ENCODE results near the gene FAM118B. TPM values are rescaled to one million over a fixed set of nuclear protein-coding genes. Genes with fewer than 3 reads are reported as not detected.

Gene FAM118B
- polyA plus RNA-seq, 1 of the 3 experiments (the other 2 are of a cell fraction), result 19.5 TPM

GRCh38 chr11:126182787-126183445, 28.7 kb upstream of the FAM118B start:
- Histone ChIP-seq H3K9me3 (no peaks in the 10 kb centered on the region), H3K4me3 (ENCODE audit: low read depth in 2 of 2, low read length in 1 of 2) (no peak overlapping the region), H3K9ac (no peak overlapping the region), H3K36me3 (replicated peaks in 1 of 2; ENCODE audit: control insufficient read depth in 1 of 2, insufficient read depth in 2 of 2, low read length in 1 of 2) (no peaks in the 10 kb centered on the region), H4K20me1 (ENCODE audit: insufficient read depth) (no peaks in the 10 kb centered on the region), H3K27me3 (ENCODE audit: insufficient read depth) (no peaks in the 10 kb centered on the region), H2AFZ (ENCODE audit: low read depth) (no peak overlapping the region), H3K79me2 (ENCODE audit: insufficient read depth) (no peaks in the 10 kb centered on the region), H3K27ac (ENCODE audit: low read depth in 2 of 2, low read length in 1 of 2) (no peak overlapping the region), H3K4me2 (no peak overlapping the region), H3K9me2 (no peaks in the 10 kb centered on the region), H3F3A (replicated peaks; ENCODE audit: insufficient read depth) (no peaks in the 10 kb centered on the region), H3K4me1 (ENCODE audit: control insufficient read depth in 1 of 2, insufficient read depth in 2 of 2, low read depth in 1 of 2, low read length in 1 of 2) (no peaks in the 10 kb centered on the region)
- CTCF ChIA-PET, result interaction anchor here (1.2 kb wide), 1 partner anchor 211 kb away, joined by 3 read pairs; no protein-coding TSS in a partner anchor
- POLR2A ChIA-PET, result no interaction called here
- 91% methylated on average over 10 of the region's 11 CpGs for WGBS (ENCODE audit: low lambda C conversion rate)
- TF ChIP-seq JUND (IDR thresholded peaks at IDR 0.05) (no peak), TCF12 (IDR thresholded peaks at IDR 0.05) (no peak), MAX (IDR thresholded peaks at IDR 0.05; ENCODE audit: low read depth) (no peak), USF1 (IDR thresholded peaks at IDR 0.05; ENCODE audit: borderline replicate concordance, low read depth) (no peak), REST (IDR thresholded peaks at IDR 0.05; ENCODE audit: low read depth, low read length) (no peak), ZBTB33 (IDR thresholded peaks at IDR 0.05; ENCODE audit: borderline replicate concordance, low read depth) (no peak), MEF2A (IDR thresholded peaks at IDR 0.05; ENCODE audit: borderline replicate concordance, low read depth) (no peak), USF2 (IDR thresholded peaks at IDR 0.05; ENCODE audit: borderline replicate concordance, low read depth, low read length) (no peak), ELF1 (IDR thresholded peaks at IDR 0.05) (no peak), PBX3 (IDR thresholded peaks at IDR 0.05) (no peak), SMC3 (IDR thresholded peaks at IDR 0.05; ENCODE audit: low read depth, low read length) (no peak), GABPA (IDR thresholded peaks at IDR 0.05; ENCODE audit: low read depth) (no peak), RFX5 (IDR thresholded peaks at IDR 0.05; ENCODE audit: low read length) (no peak), FOSL2 (IDR thresholded peaks at IDR 0.05; ENCODE audit: borderline replicate concordance, low read depth) (no peak), CHD2 (IDR thresholded peaks at IDR 0.05; ENCODE audit: low read length, partially characterized antibody) (no peak), SIN3A (IDR thresholded peaks at IDR 0.05; ENCODE audit: borderline replicate concordance, low read depth, low read length) (no peak), NFIC (IDR thresholded peaks at IDR 0.05; ENCODE audit: borderline replicate concordance) (no peak), FOXJ3 (CRISPR knock-in tag; IDR thresholded peaks at IDR 0.05) (no peak)
- DNase-seq, result no peak
